ENCODE measurements around the gene ALK.

The ALK gene

GRCh38 chr2:29220506-29221270, 700.7 kb downstream of the ALK start:
- in situ Hi-C loops (cut with HindIII; ENCODE audit: low sequenced_read_pairs): no loop called here
- no peak overlapping the region for H3K4me3 ChIP-seq (ENCODE audit: low read depth, low read length)
- no peak for TF ChIP-seq CTCF (IDR thresholded peaks at IDR 0.05; ENCODE audit: low read depth, low read length, missing control alignments)
- no peak for DNase-seq (ENCODE audit: low read depth)

- no peak for DNase-seq (ENCODE audit: low read depth)
- in situ Hi-C loops (cut with HindIII; ENCODE audit: low sequenced_read_pairs): no loop called here
- no peak overlapping the region for H3K4me3 ChIP-seq (ENCODE audit: low read depth, low read length)
- no peak for TF ChIP-seq CTCF (IDR thresholded peaks at IDR 0.05; ENCODE audit: low read depth, low read length, missing control alignments)
Observed at GRCh38 chr2:29219374-29219773, 702.0 kb downstream of the ALK start.

GRCh38 chr2:29218550-29219125, 702.7 kb downstream of the ALK start:
- in situ Hi-C loops (cut with HindIII; ENCODE audit: low sequenced_read_pairs): no loop called here
- TF ChIP-seq CTCF (IDR thresholded peaks at IDR 0.05; ENCODE audit: low read depth, low read length, missing control alignments): no peak
- DNase-seq (ENCODE audit: low read depth): no peak
- no peak overlapping the region for H3K4me3 ChIP-seq (ENCODE audit: low read depth, low read length)

- no peak for DNase-seq (ENCODE audit: low read depth)
- no peak overlapping the region for H3K4me3 ChIP-seq (ENCODE audit: low read depth, low read length)
- in situ Hi-C loops (cut with HindIII; ENCODE audit: low sequenced_read_pairs): no loop called here
- TF ChIP-seq CTCF (IDR thresholded peaks at IDR 0.05; ENCODE audit: low read depth, low read length, missing control alignments): no peak
Observed at GRCh38 chr2:29218071-29218470, 703.3 kb downstream of the ALK start.

- H3K4me3 ChIP-seq (ENCODE audit: low read depth, low read length): no peak overlapping the region
- in situ Hi-C loops (cut with HindIII; ENCODE audit: low sequenced_read_pairs): no loop called here
- no peak for TF ChIP-seq CTCF (IDR thresholded peaks at IDR 0.05; ENCODE audit: low read depth, low read length, missing control alignments)
- no peak for DNase-seq (ENCODE audit: low read depth)
Observed at GRCh38 chr2:29216609-29216909, 704.8 kb downstream of the ALK start.

- no peak overlapping the region for H3K4me3 ChIP-seq (ENCODE audit: low read depth, low read length)
- DNase-seq (ENCODE audit: low read depth): no peak
- in situ Hi-C loops (cut with HindIII; ENCODE audit: low sequenced_read_pairs): no loop called here
- TF ChIP-seq CTCF (IDR thresholded peaks at IDR 0.05; ENCODE audit: low read depth, low read length, missing control alignments): no peak
Observed at GRCh38 chr2:29215739-29216608, 705.4 kb downstream of the ALK start.

Data from astrocyte of the cerebellum (primary cell).